ENCODE measurements around the gene MANEAL.

MANEAL gene

DNA sequence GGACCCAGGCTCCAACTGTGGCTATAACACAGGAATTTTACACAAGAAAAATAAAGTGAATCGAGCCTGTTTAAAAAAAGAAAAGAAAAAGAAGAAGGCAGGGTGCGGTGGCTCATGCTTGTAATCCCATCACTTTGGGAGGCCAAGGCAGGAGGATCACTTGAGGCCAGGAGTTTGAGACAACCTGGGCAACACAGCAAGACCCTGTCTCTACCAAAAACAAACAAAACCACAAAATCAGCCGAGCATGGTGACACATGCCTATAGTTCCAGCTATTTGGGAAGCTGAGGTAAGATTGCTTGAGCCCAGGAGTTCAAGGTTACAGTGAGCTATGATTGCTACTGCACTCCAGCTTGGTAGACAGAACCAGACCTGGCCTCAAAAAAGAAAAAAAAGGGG lies 48.0 kb downstream of the MANEAL start (continued):
- no peak for TF ChIP-seq ESRRG (CRISPR knock-in tag; IDR thresholded peaks at IDR 0.05)
- no peak for TF ChIP-seq TCF4 (CRISPR knock-in tag; IDR thresholded peaks at IDR 0.05; ENCODE audit: borderline replicate concordance)
- no peak for TF ChIP-seq TSHZ2 (CRISPR knock-in tag; IDR thresholded peaks at IDR 0.05)
- no peak for TF ChIP-seq RARB (CRISPR knock-in tag; IDR thresholded peaks at IDR 0.05)
- TF ChIP-seq CSRNP3 (CRISPR knock-in tag; IDR thresholded peaks at IDR 0.05) = no peak
- TF ChIP-seq, protein P1, sequence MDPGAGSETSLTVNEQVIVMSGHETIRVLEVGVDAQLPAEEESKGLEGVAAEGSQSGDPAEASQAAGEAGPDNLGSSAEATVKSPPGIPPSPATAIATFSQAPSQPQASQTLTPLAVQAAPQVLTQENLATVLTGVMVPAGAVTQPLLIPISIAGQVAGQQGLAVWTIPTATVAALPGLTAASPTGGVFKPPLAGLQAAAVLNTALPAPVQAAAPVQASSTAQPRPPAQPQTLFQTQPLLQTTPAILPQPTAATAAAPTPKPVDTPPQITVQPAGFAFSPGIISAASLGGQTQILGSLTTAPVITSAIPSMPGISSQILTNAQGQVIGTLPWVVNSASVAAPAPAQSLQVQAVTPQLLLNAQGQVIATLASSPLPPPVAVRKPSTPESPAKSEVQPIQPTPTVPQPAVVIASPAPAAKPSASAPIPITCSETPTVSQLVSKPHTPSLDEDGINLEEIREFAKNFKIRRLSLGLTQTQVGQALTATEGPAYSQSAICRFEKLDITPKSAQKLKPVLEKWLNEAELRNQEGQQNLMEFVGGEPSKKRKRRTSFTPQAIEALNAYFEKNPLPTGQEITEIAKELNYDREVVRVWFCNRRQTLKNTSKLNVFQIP (CRISPR knock-in tag; IDR thresholded peaks at IDR 0.05; ENCODE audit: borderline replicate concordance, low read depth) = no peak
- no peak for TF ChIP-seq TOX (CRISPR knock-in tag; IDR thresholded peaks at IDR 0.05; ENCODE audit: borderline replicate concordance)
- no peak for TF ChIP-seq ZNF8 (CRISPR knock-in tag; IDR thresholded peaks at IDR 0.05)

DNA sequence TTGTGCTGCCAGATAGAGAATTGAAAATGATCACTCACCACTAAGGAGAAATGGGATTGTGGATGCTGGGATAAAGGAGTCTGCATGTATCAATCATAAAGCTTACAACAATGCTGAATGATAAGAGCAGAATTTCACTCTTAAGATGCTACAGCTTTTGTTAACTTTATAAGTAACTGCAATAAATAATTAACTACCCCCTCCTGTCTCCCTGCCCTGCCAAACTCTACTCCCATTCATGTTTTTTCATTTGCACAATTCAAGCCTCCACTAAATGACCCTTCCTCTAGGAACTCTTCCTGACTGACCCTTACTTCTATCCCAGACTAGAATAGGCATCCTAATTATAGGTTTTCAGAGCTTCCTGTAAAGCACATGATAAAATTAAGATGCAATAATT lies 50.9 kb downstream of the MANEAL start:
- no peak for TF ChIP-seq GLIS3 (CRISPR knock-in tag; IDR thresholded peaks at IDR 0.05)
- TF ChIP-seq SNAI2 (CRISPR knock-in tag; IDR thresholded peaks at IDR 0.05) = no peak
- no peak for ATAC-seq

DNA sequence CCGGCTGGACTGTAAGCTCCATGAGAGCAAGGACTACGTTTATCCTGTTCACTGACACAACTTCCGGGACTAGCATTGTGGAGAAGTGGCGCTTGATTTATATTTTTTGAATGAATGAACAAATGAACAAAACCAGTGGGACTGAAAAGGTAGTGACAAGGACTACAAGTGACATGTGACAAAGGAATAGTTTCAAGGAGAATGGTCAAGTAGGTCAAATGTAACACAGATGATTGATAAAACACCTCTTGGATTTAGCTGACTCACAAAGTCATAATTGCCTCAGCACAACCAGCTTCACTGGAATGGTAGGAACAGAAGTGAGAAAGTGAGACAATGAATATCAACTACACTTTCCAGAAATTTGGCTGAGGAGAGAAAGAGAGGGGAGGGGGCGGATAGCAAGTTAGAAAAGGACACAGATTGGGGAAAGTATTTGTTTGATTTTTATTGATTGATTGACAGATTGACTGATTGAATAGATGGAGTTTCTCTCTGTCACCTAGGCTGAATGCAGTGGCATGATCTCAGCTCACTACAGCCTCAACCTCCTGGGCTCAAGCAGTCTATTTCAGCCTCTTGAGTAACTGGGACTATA lies 51.5 kb downstream of the MANEAL start:
- ATAC-seq = no peak
- TF ChIP-seq OSR1 (CRISPR knock-in tag; IDR thresholded peaks at IDR 0.05) (no peak), ZNF565 (CRISPR knock-in tag; conservative IDR thresholded peaks at IDR 0.05; ENCODE audit: low read depth) (no peak), SNAI2 (CRISPR knock-in tag; IDR thresholded peaks at IDR 0.05) (no peak), ZFP3 (CRISPR knock-in tag; IDR thresholded peaks at IDR 0.05) (no peak), RARB (CRISPR knock-in tag; IDR thresholded peaks at IDR 0.05) (no peak), ZNF8 (CRISPR knock-in tag; IDR thresholded peaks at IDR 0.05) (no peak), ARNTL (CRISPR knock-in tag; IDR thresholded peaks at IDR 0.05; ENCODE audit: borderline replicate concordance, low read depth) (no peak), TCF4 (CRISPR knock-in tag; IDR thresholded peaks at IDR 0.05; ENCODE audit: borderline replicate concordance) (no peak), ISL1 (CRISPR knock-in tag; IDR thresholded peaks at IDR 0.05) (no peak), ESRRG (CRISPR knock-in tag; IDR thresholded peaks at IDR 0.05) (no peak), PPARA (CRISPR knock-in tag; IDR thresholded peaks at IDR 0.05; ENCODE audit: borderline replicate concordance) (no peak), ZC3H10 (CRISPR knock-in tag; IDR thresholded peaks at IDR 0.05) (no peak), TSHZ2 (CRISPR knock-in tag; IDR thresholded peaks at IDR 0.05) (no peak), ZNF70 (CRISPR knock-in tag; IDR thresholded peaks at IDR 0.05) (no peak), GLIS3 (CRISPR knock-in tag; IDR thresholded peaks at IDR 0.05) (no peak), BACH2 (CRISPR knock-in tag; IDR thresholded peaks at IDR 0.05; ENCODE audit: borderline replicate concordance) (no peak)
- TF ChIP-seq, protein P2, sequence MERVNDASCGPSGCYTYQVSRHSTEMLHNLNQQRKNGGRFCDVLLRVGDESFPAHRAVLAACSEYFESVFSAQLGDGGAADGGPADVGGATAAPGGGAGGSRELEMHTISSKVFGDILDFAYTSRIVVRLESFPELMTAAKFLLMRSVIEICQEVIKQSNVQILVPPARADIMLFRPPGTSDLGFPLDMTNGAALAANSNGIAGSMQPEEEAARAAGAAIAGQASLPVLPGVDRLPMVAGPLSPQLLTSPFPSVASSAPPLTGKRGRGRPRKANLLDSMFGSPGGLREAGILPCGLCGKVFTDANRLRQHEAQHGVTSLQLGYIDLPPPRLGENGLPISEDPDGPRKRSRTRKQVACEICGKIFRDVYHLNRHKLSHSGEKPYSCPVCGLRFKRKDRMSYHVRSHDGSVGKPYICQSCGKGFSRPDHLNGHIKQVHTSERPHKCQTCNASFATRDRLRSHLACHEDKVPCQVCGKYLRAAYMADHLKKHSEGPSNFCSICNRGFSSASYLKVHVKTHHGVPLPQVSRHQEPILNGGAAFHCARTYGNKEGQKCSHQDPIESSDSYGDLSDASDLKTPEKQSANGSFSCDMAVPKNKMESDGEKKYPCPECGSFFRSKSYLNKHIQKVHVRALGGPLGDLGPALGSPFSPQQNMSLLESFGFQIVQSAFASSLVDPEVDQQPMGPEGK (CRISPR knock-in tag; IDR thresholded peaks at IDR 0.05; ENCODE audit: borderline replicate concordance) = no peak
- TF ChIP-seq, protein P1 (CRISPR knock-in tag; IDR thresholded peaks at IDR 0.05; ENCODE audit: borderline replicate concordance, low read depth) = no peak

Data from SK-N-SH treated with all-trans-retinoic acid at 6 μM for 48 hours (cell line).